HG03571 (cell line): ENCODE data around the gene NRG2.

Experiments used
- ATAC-seq: cut with Tn5 transposase; IDR thresholded peaks from one replicate; pipeline ENCODE4 v1.9.1; 2021; ENCODE audit not compliant: unreplicated experiment

Gene NRG2

DNA sequence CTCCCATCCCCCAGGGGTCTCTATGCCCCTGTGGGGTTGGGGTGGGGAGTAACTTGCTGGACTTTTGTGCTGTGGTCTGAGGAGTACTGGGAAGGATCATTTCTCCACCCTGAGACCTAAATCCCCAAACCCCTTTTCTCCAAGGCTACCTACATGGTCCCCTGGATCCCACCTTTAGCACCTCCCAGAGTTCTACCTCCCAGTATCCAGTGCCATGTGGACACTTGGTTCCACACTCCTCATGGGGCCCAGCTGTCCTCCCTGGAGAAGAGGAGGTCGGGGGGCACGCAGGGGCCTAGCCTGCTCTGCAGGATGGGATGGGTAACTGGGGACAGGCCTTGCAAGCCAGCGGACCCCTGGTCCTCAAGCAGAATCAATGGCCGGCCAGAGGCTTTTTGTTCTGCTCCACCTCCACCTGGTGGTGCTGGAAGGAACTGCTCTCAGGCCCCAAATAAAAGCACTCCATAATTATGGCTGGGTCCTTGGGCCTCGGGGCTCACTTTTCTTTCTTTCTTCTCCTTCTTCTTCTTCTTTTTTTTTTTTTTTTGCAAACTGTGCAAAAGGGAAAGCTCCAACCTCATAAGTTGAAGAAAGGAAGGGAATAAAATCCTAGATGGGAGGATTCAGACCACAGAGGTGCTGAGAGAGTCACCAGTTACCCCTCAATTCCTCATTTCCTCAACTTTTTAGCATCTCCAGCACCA, 179.1 kb downstream of the NRG2 start:
- ATAC-seq: no peak

DNA sequence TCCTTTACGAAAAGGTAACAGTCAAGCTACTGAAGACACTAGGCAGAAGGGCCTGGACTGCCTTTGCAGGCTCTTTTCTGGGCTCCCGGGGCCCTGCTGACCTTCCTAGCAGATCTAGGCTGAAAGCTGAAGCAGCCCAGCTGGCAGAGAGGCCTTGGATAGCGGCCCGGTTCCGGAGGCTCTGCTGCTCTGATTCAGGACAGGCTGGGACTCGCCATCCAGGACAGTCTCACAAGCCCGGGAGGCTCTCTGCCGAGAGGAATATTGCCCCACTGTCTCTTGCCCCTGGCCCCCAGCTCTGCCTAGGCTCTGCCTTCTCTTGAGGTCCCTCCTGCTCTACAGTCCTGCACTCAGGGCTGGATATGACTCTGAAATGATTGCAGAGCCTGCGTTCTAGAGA, 179.7 kb downstream of the NRG2 start:
- no peak for ATAC-seq

DNA sequence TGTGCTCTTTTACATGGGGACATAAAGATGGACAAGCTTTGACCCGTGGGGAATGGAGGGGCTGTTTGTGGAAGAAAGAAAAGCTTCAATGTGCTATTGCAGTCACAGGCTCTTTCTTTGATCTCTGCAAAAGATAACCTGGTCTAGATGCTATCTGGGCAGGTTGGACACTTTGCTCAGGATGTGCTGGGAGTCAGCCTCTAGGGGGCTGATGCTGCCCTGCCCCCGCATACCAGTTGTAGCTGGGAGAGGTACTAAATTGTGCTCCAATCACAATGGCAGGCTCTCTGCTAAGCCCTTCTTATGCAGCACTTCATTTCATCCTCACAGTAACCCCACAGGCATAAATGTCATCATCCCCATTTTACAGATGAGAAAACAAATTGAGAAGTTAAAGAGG, 180.3 kb downstream of the NRG2 start:
- no peak for ATAC-seq

DNA sequence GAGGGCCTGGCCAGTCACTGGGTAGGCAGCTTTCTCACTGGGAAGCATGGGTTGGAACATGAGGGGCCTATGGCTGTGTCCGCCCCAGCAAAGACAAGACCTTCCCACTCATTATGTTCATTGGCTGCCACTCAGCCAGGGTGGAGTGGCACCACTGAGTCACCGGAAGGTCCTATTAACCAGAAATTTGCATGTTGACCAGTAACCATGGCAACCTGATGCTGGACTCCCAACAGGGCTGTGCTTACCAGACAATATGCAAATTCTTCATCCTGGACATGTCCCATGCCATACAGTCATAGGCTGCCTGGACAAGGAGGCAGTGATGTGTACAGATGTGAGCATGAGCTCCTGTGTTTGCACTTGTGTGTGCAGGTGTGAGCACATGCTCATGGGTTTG, 180.8 kb downstream of the NRG2 start:
- no peak for ATAC-seq

DNA sequence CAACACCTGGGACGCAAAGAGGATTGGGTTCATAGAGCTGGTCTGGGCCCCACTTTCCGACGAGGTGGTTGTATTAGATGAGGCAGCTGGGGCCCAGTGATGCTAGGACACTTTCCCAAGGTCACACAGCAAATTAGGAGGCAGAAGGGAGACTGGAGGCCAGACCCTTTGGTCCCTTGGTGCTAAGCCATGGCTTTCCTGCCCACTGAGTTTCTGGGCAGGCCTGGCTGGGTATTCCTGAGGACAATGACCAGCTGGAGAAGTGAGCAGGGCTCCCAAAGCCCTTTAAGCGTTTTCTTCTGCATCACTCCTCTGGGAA, 181.3 kb downstream of the NRG2 start:
- ATAC-seq: no peak

DNA sequence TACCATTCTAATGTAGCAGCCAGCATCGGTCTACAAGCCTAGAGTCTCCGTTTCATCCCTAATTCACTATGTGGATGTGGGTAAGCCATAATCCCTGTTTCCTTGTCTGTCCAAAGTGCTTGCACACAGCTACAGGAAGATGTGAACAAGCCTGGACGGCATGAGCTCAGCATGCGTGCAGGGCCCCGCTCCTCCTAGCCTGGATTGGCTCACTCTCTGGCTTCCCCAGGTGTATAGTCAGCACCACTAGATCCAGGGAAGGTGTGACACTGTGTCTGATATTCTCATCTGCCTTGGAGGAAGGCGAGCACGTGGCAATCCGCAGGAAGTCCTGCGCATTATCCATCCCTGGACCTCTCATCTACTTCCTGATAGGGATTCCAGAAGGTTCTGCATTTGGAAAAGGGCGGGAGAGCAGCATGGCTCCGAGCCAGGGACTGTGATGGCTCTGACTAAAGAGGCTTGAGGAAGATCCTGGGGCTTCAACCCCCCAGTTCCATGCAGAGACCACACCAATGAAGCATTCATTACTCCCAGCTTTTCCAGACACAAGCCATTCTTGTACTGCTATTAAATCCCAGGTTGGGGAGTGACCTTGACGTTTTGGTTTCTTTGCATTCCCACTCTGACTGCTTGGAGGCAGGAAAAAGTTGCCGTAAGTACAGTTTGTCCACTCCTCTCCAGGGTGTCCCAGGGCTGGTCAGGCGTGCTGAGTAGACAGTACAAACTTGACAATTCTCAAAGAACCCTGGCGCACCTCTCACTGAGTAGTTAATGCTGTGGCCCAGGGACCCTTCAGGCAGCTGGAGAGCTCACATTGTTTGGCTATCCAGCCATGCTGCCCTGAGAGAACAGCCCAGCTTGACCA, 181.8 kb downstream of the NRG2 start:
- ATAC-seq: no peak

DNA sequence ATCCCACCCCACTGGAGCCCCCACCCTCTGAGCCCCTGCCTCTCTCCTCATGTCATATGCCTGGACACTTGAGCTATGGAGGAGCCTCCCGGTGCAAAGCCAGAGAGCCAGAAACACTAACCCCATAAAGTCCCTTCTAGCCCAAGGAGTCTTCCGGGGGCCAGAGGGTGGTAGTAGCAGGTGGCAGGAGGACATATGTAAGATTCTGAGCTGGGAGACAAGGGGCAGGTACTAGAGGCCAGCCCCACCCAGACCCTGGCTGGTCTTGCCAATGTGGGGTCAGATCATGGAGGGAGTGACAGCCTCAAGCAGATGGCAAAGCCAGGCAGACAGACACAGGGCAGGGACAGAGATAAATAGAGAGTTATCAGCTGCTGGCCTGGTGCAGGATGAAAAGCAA, 184.1 kb downstream of the NRG2 start:
- ATAC-seq: no peak

DNA sequence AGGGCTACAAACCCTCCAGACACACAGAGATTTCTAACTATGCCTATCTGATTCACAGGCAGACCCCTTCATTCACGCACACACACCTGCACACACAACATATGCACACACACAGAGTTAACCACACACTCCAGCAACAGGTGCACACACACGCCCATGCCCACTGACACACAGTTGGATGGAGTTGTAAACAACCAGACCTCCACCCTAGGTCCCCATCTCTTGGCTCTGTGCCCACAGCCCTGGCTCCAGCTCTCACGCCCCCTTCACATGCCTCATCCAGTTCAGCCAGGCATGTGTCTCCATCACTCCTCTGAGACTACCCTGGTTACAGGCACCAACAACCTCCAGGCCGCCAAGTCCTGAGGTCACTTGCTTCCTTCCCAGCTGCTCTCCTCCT, 186.4 kb downstream of the NRG2 start:
- no peak for ATAC-seq

DNA sequence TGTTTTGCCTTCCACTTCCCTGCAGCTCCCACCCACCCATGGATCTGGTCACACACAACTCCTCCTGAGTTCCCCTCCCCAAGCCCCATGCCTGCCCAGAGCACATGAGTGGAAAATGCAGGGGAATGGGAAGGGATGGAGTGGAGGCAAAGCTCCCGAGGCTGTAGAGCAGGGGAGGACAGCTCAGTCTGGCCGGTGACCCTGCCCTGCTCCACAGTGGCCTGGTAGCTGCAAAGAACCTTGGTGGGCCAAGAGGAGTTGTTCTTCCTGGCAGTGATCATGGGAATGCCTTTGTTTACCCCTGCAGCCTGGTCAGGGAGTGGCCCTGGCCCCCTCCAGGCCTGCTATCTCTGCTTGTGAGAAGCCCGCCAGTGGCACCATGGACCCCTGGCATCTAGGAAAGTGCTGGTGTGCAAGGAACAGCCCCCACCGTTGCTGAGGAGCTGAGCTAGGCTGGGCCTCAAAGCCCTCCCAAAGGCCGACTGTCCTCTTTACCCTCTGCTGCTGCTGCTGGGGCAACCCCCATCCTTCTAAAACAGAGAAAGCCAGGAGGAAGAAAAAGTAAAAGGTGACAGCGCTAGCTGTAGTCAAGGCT, 187.1 kb downstream of the NRG2 start:
- ATAC-seq: no peak

DNA sequence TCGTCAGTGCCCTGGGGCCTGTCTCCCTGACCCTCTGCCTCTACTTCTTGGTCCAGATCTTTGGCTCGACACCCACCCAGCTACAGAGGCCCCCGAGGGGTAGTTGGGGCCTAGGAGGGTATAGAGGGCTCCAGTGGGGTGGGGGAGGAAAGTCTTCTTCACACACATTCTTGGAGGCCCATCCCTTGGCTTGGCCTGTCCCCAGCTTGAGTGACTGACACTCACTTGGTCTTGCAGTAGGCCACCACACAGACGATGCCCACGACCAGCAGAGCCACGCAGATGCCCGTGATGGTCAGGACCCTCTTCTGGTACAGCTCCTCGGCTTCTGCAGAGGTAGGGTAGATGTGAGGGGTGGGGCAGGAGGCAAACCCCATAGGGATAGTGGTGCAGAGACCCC, 187.6 kb downstream of the NRG2 start:
- ATAC-seq: no peak

DNA sequence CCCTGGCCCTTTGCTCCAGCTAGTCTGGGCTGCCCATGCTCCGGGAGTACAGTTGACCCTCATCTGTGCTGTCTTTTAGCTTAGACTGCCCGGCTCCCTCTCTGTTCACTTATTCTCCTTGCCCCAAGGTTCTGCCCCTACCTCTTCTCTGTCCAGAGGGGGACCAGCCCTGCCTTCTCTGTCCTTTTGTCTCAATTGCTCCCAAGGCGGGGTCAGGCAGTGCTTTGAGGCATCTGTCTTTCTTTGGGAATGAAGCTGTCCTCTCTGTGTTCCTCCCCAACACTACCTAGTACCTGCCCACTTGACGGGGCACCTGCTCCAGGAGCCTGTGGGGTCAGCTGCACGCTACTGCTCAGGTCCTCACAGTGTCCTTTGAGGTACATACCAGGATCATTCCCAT, 188.1 kb downstream of the NRG2 start:
- ATAC-seq: no peak

DNA sequence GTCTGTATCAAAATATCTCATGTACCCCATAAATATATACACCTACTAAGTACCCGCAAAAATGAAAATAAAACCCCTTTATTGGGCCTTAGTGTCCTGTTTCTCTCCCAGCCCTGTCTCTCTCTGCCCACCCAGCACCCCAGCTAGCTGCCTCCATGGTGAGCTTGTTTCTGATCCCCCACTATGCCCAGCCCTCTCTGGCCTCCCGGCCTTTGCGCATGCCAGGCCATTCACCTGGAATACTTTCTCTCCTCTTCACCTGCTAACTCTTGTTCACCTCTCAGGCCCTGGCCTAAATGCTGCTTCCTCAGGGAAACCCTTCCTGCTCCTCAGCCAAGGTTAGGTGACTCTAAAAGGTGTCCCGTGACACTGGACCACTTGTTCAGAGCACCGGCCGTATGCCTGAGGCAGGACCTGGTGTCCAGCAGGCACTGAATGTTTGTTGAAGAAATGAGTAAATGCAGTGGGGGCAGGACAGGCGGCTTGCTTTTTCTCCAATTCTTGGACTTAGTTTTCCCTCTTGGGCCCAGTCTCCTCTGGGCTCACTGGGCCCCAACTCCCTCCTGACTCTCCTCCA, 189.0 kb downstream of the NRG2 start:
- ATAC-seq: no peak

DNA sequence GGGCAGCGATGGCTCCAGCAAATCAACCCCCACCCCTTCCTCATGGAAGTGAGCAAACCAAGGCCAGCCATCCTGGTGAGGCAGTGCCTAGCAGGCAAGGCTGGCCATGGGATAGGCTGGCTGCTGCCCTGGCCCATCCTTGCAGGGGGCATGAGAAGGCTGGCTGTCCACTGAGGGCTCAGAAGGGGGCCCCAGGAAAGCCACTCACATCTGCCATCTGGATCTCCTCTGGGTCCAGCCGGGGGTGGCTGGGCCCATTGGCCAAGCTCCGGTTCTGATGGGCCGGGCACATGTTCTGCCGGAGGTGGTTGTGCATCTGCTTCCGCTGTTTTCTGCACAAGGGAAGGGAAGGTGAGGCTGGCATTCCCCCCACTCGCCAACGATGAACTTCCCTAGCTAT, 190.4 kb downstream of the NRG2 start:
- ATAC-seq: no peak

DNA sequence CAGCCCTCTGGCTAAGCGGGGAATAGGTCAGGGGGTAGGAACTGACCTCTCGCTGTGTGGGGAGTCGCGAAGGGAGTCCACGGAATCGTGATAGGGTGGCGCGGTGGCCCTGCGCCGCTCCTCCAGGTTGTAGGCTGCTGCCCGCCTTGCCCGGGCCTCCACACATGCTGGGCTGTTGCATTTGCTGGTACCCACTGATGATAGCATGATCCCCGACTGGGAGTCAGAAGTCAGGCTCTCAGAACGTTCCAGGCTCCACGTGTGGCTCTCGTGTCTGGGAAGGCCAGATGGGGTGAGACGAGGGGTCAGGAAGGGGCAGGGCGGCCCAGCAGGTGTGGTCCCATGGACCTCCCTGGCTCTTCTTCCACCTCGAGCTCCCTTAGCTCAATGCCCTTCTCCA, 191.5 kb downstream of the NRG2 start:
- ATAC-seq: no peak

DNA sequence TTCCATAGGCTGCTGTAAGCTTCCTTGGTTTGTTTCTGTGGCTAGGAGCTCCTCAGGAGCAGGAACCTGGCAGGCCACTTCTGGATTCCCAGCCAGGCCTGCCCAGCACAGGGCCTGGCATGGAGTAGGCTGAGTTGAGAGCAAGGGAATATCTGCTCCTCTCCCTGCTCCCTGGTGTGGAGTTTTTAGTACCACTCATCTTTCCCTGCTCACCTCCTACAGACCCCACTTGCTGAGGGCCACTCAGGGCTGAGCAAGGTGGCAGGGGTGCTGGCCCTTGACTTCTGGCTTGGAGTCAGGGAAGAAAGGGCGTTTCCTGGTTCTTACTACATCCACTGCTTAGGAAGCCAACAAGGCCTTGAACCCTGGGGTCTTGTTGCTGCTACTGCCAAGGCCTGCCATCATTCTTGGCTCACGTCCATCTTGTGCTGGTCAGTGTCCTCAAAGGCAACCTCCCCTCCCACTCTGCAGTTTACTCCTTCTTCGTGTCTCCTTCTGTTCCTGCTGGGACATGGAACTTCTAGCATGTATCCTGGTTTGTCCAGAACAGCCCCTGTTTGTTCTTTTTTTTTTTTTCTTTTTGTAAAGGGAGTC, 192.6 kb downstream of the NRG2 start:
- no peak for ATAC-seq

DNA sequence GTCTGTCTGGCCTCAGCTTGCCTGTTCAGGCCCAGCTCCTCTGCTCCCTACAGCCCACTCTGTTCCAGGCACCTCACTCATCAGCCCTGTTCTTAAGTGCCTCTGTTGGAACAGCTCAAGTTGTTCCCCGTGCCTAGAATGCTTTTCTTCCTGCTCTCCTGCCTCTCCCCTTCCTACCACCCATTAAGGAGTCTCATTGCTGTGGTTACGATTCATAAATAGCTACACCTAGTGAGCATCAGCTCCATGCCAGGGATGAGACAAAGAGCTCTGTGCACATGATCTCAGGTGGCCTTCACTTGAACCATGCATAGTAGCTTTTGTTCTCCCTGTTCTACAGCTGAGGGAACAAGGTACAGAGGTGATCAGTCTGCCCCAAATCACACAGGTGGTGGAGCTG, 193.2 kb downstream of the NRG2 start:
- ATAC-seq: no peak

DNA sequence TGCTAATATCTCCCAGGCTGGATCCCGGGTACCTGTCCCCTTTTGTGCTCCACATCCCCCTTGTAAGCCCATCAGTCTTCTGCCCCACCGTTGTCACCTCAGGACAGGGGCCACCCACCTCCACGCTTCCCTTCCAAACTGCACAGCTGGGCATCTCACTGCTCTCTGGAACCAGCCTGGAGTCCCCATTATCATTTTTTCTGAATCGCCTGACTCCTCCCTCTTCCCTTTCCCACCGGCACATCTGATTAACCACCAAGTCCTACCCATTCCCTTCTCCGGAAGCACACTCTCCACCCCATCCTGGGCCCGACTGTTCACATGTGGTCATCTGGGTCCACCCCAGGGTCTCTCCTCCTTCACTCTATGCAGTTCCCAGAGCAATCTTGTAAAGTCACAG, 193.6 kb downstream of the NRG2 start:
- no peak for ATAC-seq

DNA sequence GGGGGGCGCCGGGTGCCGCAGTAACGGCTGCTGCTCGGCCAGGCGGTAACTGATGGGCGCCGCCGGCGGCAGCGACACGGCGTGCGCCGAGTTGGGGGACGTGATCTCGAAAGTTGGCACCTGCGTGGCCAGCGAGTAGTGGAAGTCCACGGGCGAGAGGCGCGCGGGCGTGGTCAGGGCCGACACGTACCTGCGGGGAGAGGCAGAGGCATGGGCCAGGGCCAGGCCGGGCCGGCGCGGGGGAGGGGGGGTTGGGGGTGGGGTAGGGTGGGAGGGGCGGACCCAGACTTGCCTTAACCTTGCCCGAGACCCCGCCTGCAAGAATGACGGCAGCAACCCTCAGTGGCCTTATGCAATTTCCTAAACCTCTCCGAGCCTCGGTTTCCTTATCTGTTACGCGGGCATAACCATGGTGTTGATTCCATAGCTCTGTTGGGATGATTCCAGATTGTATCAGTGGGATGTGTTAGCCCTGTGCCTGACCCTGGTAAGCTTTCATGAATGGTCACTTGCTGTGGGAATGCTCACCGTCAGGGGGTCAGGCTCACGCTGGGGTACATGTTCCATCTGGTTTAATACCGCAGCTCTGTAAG, 194.5 kb downstream of the NRG2 start:
- no peak for ATAC-seq

DNA sequence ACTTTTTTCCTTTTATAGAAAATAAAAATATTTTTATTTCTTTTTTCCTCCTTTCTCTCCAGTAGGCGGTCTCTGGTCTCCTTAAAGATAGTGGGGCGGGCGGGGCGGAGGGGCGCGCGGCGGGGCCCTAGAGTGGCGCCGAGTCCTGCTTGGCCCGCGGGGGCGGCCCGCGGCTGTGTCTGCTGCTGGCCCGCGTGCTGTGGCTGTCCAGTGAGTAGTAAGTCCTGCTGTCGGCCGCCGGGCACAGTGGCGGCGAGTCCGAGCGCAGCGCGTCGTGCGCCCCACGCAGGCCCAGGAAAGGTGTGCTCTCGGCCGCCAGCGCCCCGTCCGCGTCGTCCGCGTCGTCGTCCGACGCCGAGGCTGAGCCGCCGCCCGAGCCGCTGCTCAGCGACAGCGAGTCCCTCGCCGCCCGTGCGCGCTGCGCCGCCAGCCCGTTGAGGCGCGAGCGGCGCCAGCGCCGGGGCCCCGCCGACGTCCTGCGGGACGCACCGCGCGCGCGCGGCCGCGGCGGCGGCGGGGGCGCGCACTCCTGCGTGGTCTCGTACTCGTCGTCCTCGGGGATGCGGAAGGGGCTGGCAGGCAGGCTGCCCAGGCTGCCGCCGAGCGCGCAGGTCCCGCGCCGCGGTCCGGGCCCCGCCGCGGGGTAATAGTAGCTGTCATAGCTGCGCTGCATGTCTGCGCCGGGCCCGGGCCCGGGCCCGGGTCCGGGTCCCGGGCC, 195.2 kb downstream of the NRG2 start:
- peak; percentile 64 for ATAC-seq

DNA sequence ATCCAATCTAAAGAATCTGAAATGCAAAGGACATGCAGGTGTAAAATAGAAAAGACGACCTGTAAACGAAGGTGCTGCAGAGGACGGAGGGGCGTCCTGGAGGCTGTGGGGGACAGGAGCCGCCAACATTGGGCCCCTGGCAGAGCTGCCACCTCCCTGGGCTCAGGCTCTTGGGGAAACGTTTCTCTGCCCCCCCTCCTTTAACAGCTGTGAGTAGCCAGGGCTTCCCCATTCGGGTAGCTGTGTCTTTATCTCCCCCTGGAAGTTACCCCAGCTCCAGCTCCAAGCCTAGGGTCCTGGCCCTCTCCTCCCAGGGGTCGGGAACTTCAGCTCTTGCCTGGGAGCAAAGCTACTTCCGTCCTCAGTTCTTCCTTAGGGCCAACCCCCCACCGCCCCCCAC, 196.0 kb downstream of the NRG2 start:
- ATAC-seq: no peak
